Sciatic nerve (tissue), 2 donors: ENCODE measurements around the gene KLHL11. TPM values are rescaled to one million over a fixed set of nuclear protein-coding genes. Genes with fewer than 3 reads are reported as not detected.
"Not testable (repeated sequence)": the region's sequence is repeated elsewhere in the genome, so short reads cannot be mapped to it uniquely, and the experiment has no call there.

Experiments
- ATAC-seq: fragments of 200-7000 bp; cut with Tn5 transposase; one replicate; pipeline ENCODE4 v1.9.1; 2020; ENCODE audit warnings: mild to moderate bottlenecking, moderate library complexity
- DNase-seq: peaks from one replicate; pipeline ENCODE4 v3.0.0-alpha.2; 2020; ENCODE audit warnings: low spot score
- intact Hi-C: fragments of 100-400 bp; cut with DNase I; formaldehyde crosslinking; loops from one replicate; pipeline ENCODE4 v1.14.2; 2022
- total RNA-seq: library from RNA; stranded (reverse); fragmentation: NEBNext Ultra II Directional; extraction: Animal tissue kit (Norgen Biotek cat#: 25700); gene quantifications from one replicate; pipeline ENCODE4 v1.2.1, GENCODE V29; 2021
- donor health status: DM: no; HTN: no; CAD: no.
- donor health status: DM: no; HTN: no; CAD: no.

KLHL11 gene
- total RNA-seq, 1 donor from 2014 or later: 16.0 TPM

- no peak for DNase-seq
- intact Hi-C loops: no loop called here
- peak; percentile 30 for ATAC-seq
These were observed 16.4 kb downstream of the KLHL11 start for GRCh38 chr17:41848788-41849187.

GRCh38 chr17:41844971-41845370, 20.3 kb downstream of the KLHL11 start:
- intact Hi-C loops: no loop called here
- peak; percentile 25 for DNase-seq
- no peak for ATAC-seq

- intact Hi-C loops, ATAC-seq, DNase-seq: not testable (repeated sequence)
These were observed 24.4 kb downstream of the KLHL11 start for GRCh38 chr17:41840781-41841180.

GRCh38 chr17:41839448-41839847, 25.8 kb downstream of the KLHL11 start:
- DNase-seq, intact Hi-C loops, ATAC-seq: not testable (repeated sequence)

GRCh38 chr17:41837761-41838538, 27.3 kb downstream of the KLHL11 start, which contains the start of gene KLHL10:
Gene KLHL10 (plus strand): TSS chr17:41837825. CDS start chr17:41837933, 108 bp downstream.
- no peak for ATAC-seq
- intact Hi-C loops: no loop called here
- no peak for DNase-seq

- intact Hi-C loops: no loop called here
- no peak for DNase-seq
- ATAC-seq: peak; percentile 21
These were observed 28.6 kb downstream of the KLHL11 start for GRCh38 chr17:41836550-41837196.

GRCh38 chr17:41835800-41836549, 29.2 kb downstream of the KLHL11 start, which contains the start of gene NT5C3B:
Gene NT5C3B (minus strand): TSS chr17:41836232. CDS start chr17:41836193, 39 bp downstream.
- DNase-seq (peak; percentile 71), ATAC-seq (peak; percentile 90)
- intact Hi-C loops: no loop called here

GRCh38 chr17:41835214-41835799, 29.9 kb downstream of the KLHL11 start:
- ATAC-seq: peak; percentile 68
- intact Hi-C loops: no loop called here
- no peak for DNase-seq

- intact Hi-C loops, DNase-seq, ATAC-seq: not testable (repeated sequence)
These were observed 35.3 kb downstream of the KLHL11 start for GRCh38 chr17:41829961-41830360.

- ATAC-seq: no peak
These were observed 39.9 kb downstream of the KLHL11 start for GRCh38 chr17:41825175-41825845.

GRCh38 chr17:41824086-41824485, 41.1 kb downstream of the KLHL11 start:
- ATAC-seq: peak; percentile 54
- no peak for DNase-seq
- intact Hi-C loops: no loop called here

More at GRCh38 chr17:41825175-41825845, 39.9 kb downstream of the KLHL11 start:
- intact Hi-C loops: no loop called here
- no peak for DNase-seq

- intact Hi-C loops: no loop called here
- no peak for ATAC-seq
- DNase-seq: no peak
These were observed 41.6 kb downstream of the KLHL11 start for GRCh38 chr17:41823580-41823979.

- DNase-seq: no peak
- intact Hi-C loops: no loop called here
- ATAC-seq: no peak
These were observed 42.1 kb downstream of the KLHL11 start for GRCh38 chr17:41823141-41823524.

GRCh38 chr17:41822216-41823140, 42.7 kb downstream of the KLHL11 start:
- DNase-seq: no peak
- no peak for ATAC-seq
- intact Hi-C loops: no loop called here

- no peak for ATAC-seq
- intact Hi-C loops: no loop called here
These were observed 43.4 kb downstream of the KLHL11 start for GRCh38 chr17:41821776-41822175.

GRCh38 chr17:41818024-41818423, 47.2 kb downstream of the KLHL11 start:
- no peak for DNase-seq
- ATAC-seq: no peak
- intact Hi-C loops: no loop called here

More at GRCh38 chr17:41821776-41822175, 43.4 kb downstream of the KLHL11 start:
- DNase-seq: no peak

GRCh38 chr17:41816637-41817320, 48.4 kb downstream of the KLHL11 start:
- intact Hi-C loops: no loop called here
- DNase-seq (no peak), ATAC-seq (no peak)
